K562 (cell line): ENCODE results near the gene CRYZL1. TPM values are rescaled to one million over a fixed set of nuclear protein-coding genes. Genes with fewer than 3 reads are reported as not detected.

Experiments used
- BACH1 ChIP-seq: fragments of 200-800 bp; sonication (Bioruptor generic); IDR thresholded peaks from 2 replicates; pipeline ENCODE4 v1.6.1; 2016; ENCODE audit warnings: missing genetic modification characterization, missing compliant biosample characterization
- CEBPB ChIP-seq: fragments of 450-650 bp; IDR thresholded peaks from 2 replicates; pipeline ENCODE4 v1.6.1; 2016; ENCODE audit warnings: missing genetic modification characterization, missing compliant biosample characterization
- CHCHD3 ChIP-seq: fragments of 250-450 bp; sonication (Bioruptor Pico); IDR thresholded peaks from 2 replicates; pipeline ENCODE4 v2.1.2; 2022; ENCODE audit warnings: mild to moderate bottlenecking
- DIDO1 ChIP-seq: fragments of 450-650 bp; IDR thresholded peaks from 2 replicates; pipeline ENCODE4 v1.6.1; 2016; ENCODE audit warnings: low read depth, missing biosample characterization, missing genetic modification characterization
- ESRRB ChIP-seq: fragments of 250-450 bp; sonication (Bioruptor Pico); IDR thresholded peaks from 2 replicates; pipeline ENCODE4 v1.5.0; 2020; ENCODE audit warnings: mild to moderate bottlenecking, moderate library complexity, borderline replicate concordance
- GATA2 ChIP-seq: sonication (generic); formaldehyde crosslinking; IDR thresholded peaks from 2 replicates; pipeline ENCODE4 v1.4.0; 2020; ENCODE audit warnings: mild to moderate bottlenecking, missing genetic modification reagents
- KDM4B ChIP-seq, 2 experiments: fragments of 450-650 bp in 1 of 2; sonication (generic) in 1 of 2; IDR thresholded peaks; 2 replicates each; pipeline ENCODE4 v1.6.1; 2016 to 2017; ENCODE audit warnings: borderline replicate concordance in 2 of 2, antibody characterized with exemption in 1 of 2, low read depth in 1 of 2, mild to moderate bottlenecking in 1 of 2
- KDM5B ChIP-seq: fragments of 200-600 bp; sonication (generic); IDR thresholded peaks from 2 replicates; pipeline ENCODE4 v1.6.1; 2012; ENCODE audit warnings: low read depth, mild to moderate bottlenecking, moderate library complexity, low read length, control low read depth, inconsistent platforms; ENCODE audit not compliant: insufficient replicate concordance
- KHSRP ChIP-seq: fragments of 450-650 bp; IDR thresholded peaks from 2 replicates; pipeline ENCODE4 v1.6.1; 2017
- MAFG ChIP-seq: fragments of 450-650 bp; conservative IDR thresholded peaks from 2 replicates; pipeline ENCODE4 v1.6.1; 2016; ENCODE audit warnings: missing genetic modification characterization, missing compliant biosample characterization
- NELFE ChIP-seq: IDR thresholded peaks from 2 replicates; pipeline ENCODE4 v1.6.1; 2011; ENCODE audit warnings: mild to moderate bottlenecking; ENCODE audit not compliant: insufficient read depth, insufficient read length
- NFXL1 ChIP-seq: fragments of 450-650 bp; formaldehyde crosslinking; IDR thresholded peaks from 2 replicates; pipeline ENCODE4 v1.4.0; 2021; ENCODE audit warnings: mild to moderate bottlenecking
- NR2C2 ChIP-seq, 2 experiments: fragments of 200-800 bp in 1 of 2; sonication (Bioruptor generic) in 1 of 2; sonication (generic) in 1 of 2; formaldehyde crosslinking in 1 of 2; IDR thresholded peaks; 2 replicates each; pipeline versions ENCODE4 v1.6.1 to v1.8.0; 2016 to 2022; ENCODE audit warnings: mild to moderate bottlenecking in 1 of 2, missing compliant biosample characterization in 1 of 2, missing genetic modification characterization in 1 of 2, missing genetic modification reagents in 1 of 2
- RAD51 ChIP-seq: fragments of 450-650 bp; IDR thresholded peaks from 2 replicates; pipeline ENCODE4 v1.7.1; 2016; ENCODE audit warnings: low read depth, mild to moderate bottlenecking, borderline replicate concordance
- STAT5A ChIP-seq: IDR thresholded peaks from 2 replicates; pipeline ENCODE4 v1.6.1; 2012; ENCODE audit warnings: low read length, inconsistent platforms, borderline replicate concordance
- TOE1 ChIP-seq, 2 experiments: fragments of 450-650 bp in 1 of 2; sonication (generic) in 1 of 2; formaldehyde crosslinking in 1 of 2; IDR thresholded peaks; 2 replicates each; pipeline versions ENCODE4 v1.7.1 to v1.8.0; 2016 to 2022; ENCODE audit warnings: borderline replicate concordance in 2 of 2, mild to moderate bottlenecking in 2 of 2, antibody characterized with exemption in 1 of 2, inconsistent platforms in 1 of 2, low read depth in 1 of 2, missing genetic modification reagents in 1 of 2, moderate library complexity in 1 of 2
- ZEB2 ChIP-seq: fragments of 450-650 bp; IDR thresholded peaks from 2 replicates; pipeline ENCODE4 v1.6.1; 2016
- ZNF165 ChIP-seq: fragments of 250-450 bp; sonication (Bioruptor Pico); IDR thresholded peaks from 2 replicates; pipeline ENCODE4 v1.4.0; 2020; ENCODE audit warnings: borderline replicate concordance
- ZNF583 ChIP-seq: fragments of 250-450 bp; sonication (Bioruptor Pico); IDR thresholded peaks from 2 replicates; pipeline ENCODE4 v1.4.0; 2020
- ZNF766 ChIP-seq: fragments of 200-800 bp; sonication (Bioruptor generic); conservative IDR thresholded peaks from 2 replicates; pipeline ENCODE4 v1.6.1; 2016; ENCODE audit warnings: missing genetic modification characterization, missing compliant biosample characterization
- polyA plus RNA-seq, 8 experiments: library from polyadenylated mRNA; depleted of rRNA in 4 of 8; stranded (reverse) in 5 of 8; unstranded in 3 of 8; fragments of >200 nt; fragmentation: Nextera tagmentation in 2 of 8; fragmentation: Illumina TruSeq in 1 of 8; extraction: Ambion mirVana in 2 of 8; extraction: Trizol in 1 of 8; gene quantifications; 2 replicates each; pipeline versions ENCODE4 v1.2.1 to v1.2.3, GENCODE V29; 2011 to 2014; ENCODE audit warnings: inconsistent platforms in 1 of 8, missing spikeins in 1 of 8
- total RNA-seq, 7 experiments: library from RNA; depleted of rRNA in 6 of 7; stranded (reverse); fragments of >200 nt in 6 of 7; fragmentation: Illumina TruSeq in 2 of 7; extraction: Trizol in 2 of 7; gene quantifications; 2 replicates each; pipeline versions ENCODE4 v1.2.1 to v1.2.3, GENCODE V29; 2011 to 2021; ENCODE audit warnings: low replicate concordance in 1 of 7
- TF ChIP-seq, protein P1 (sequence below): fragments of 250-450 bp; sonication (Bioruptor Pico); IDR thresholded peaks from 2 replicates; pipeline ENCODE4 v1.4.0; 2020; ENCODE audit warnings: mild to moderate bottlenecking, moderate library complexity
- TF ChIP-seq, protein P2 (sequence below): sonication (generic); IDR thresholded peaks from 2 replicates; pipeline ENCODE4 v1.6.1; 2016
- TF ChIP-seq, protein P3 (sequence below): fragments of 450-650 bp; IDR thresholded peaks from one replicate; pipeline ENCODE4 v1.6.1; 2018; ENCODE audit warnings: mild to moderate bottlenecking, moderate library complexity; ENCODE audit not compliant: partially characterized antibody
- TF ChIP-seq, protein P4 (sequence below): fragments of 450-650 bp; IDR thresholded peaks from 2 replicates; pipeline ENCODE4 v1.6.1; 2016; ENCODE audit warnings: mild to moderate bottlenecking

Gene CRYZL1
- total and polyA plus RNA-seq, 9 of the 15 experiments (the other 6 are each of a cell fraction or from before 2014, with no cell fraction given) = 19.9 to 98.2 (median 39.2) TPM

DNA sequence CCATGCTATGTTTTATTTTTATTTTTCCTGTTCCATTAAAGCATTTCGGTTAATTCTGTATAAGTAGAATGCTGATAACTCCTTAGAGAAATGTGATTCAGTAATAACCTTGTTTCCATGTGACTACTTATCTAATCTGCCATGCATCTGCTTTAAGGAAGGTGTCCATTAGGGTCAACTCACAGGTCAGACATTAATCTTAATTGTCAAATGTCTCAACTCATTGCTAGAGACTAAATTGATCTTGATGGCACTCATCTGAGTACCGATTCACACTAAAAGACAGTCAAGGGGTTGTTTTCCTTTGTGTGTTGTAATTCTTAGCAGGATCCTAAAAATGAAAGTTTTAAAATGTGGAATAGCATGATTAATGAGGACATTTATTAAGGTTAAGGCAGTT, 42.5 kb upstream of the CRYZL1 start (continued):
- TF ChIP-seq, protein P1, sequence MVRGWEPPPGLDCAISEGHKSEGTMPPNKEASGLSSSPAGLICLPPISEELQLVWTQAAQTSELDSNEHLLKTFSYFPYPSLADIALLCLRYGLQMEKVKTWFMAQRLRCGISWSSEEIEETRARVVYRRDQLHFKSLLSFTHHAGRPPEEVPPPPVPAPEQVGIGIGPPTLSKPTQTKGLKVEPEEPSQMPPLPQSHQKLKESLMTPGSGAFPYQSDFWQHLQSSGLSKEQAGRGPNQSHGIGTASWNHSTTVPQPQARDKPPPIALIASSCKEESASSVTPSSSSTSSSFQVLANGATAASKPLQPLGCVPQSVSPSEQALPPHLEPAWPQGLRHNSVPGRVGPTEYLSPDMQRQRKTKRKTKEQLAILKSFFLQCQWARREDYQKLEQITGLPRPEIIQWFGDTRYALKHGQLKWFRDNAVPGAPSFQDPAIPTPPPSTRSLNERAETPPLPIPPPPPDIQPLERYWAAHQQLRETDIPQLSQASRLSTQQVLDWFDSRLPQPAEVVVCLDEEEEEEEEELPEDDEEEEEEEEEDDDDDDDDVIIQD (CRISPR knock-in tag) = no peak
- TF ChIP-seq RAD51 = no peak
- TF ChIP-seq BACH1 (tag) = no peak
- TF ChIP-seq GATA2 (CRISPR knock-in tag) = peak; percentile 61
- no peak for TF ChIP-seq KHSRP
- TF ChIP-seq, protein P2, sequence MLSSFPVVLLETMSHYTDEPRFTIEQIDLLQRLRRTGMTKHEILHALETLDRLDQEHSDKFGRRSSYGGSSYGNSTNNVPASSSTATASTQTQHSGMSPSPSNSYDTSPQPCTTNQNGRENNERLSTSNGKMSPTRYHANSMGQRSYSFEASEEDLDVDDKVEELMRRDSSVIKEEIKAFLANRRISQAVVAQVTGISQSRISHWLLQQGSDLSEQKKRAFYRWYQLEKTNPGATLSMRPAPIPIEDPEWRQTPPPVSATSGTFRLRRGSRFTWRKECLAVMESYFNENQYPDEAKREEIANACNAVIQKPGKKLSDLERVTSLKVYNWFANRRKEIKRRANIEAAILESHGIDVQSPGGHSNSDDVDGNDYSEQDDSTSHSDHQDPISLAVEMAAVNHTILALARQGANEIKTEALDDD = 0 out of 2 replicates have a peak, but pooled peaks have one; percentile 20
- TF ChIP-seq ZNF165 = no peak
- TF ChIP-seq NR2C2 (CRISPR knock-in tag; IDR thresholded peaks at IDR 0.05) = no peak
- 0 out of 2 replicates have a peak, but pooled peaks have one; percentile 26 for TF ChIP-seq NR2C2 (tag; IDR thresholded peaks at IDR 0.05)
- TF ChIP-seq ZNF583 (CRISPR knock-in tag) = no peak
- no peak for TF ChIP-seq CHCHD3 (CRISPR knock-in tag)
- TF ChIP-seq NELFE = no peak
- TF ChIP-seq DIDO1 (tag) = no peak
- TF ChIP-seq, protein P3, sequence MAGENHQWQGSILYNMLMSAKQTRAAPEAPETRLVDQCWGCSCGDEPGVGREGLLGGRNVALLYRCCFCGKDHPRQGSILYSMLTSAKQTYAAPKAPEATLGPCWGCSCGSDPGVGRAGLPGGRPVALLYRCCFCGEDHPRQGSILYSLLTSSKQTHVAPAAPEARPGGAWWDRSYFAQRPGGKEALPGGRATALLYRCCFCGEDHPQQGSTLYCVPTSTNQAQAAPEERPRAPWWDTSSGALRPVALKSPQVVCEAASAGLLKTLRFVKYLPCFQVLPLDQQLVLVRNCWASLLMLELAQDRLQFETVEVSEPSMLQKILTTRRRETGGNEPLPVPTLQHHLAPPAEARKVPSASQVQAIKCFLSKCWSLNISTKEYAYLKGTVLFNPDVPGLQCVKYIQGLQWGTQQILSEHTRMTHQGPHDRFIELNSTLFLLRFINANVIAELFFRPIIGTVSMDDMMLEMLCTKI = no peak
- no peak for TF ChIP-seq ESRRB
- TF ChIP-seq TOE1 (IDR thresholded peaks at IDR 0.05; ENCODE audit: borderline replicate concordance) = no peak
- TF ChIP-seq TOE1 (CRISPR knock-in tag; IDR thresholded peaks at IDR 0.05; ENCODE audit: borderline replicate concordance, low read depth) = no peak
- no peak for TF ChIP-seq NFXL1 (CRISPR knock-in tag)
- TF ChIP-seq ZNF766 (CRISPR knock-in tag) = no peak
- TF ChIP-seq KDM4B (IDR thresholded peaks at IDR 0.05; ENCODE audit: borderline replicate concordance in 2 of 2, low read depth in 1 of 2) = no peak
- TF ChIP-seq MAFG (tag) = no peak
- TF ChIP-seq KDM5B = no peak
- 0 out of 2 replicates have a peak, but pooled peaks have one; percentile 8 for TF ChIP-seq CEBPB (tag)
- TF ChIP-seq ZEB2 = peak; percentile 67; the same call in 1 of the 2 replicates
- no peak for TF ChIP-seq STAT5A
- TF ChIP-seq, protein P4, sequence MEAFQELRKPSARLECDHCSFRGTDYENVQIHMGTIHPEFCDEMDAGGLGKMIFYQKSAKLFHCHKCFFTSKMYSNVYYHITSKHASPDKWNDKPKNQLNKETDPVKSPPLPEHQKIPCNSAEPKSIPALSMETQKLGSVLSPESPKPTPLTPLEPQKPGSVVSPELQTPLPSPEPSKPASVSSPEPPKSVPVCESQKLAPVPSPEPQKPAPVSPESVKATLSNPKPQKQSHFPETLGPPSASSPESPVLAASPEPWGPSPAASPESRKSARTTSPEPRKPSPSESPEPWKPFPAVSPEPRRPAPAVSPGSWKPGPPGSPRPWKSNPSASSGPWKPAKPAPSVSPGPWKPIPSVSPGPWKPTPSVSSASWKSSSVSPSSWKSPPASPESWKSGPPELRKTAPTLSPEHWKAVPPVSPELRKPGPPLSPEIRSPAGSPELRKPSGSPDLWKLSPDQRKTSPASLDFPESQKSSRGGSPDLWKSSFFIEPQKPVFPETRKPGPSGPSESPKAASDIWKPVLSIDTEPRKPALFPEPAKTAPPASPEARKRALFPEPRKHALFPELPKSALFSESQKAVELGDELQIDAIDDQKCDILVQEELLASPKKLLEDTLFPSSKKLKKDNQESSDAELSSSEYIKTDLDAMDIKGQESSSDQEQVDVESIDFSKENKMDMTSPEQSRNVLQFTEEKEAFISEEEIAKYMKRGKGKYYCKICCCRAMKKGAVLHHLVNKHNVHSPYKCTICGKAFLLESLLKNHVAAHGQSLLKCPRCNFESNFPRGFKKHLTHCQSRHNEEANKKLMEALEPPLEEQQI = no peak
